Upper lobe of left lung (tissue), 6 donors: ENCODE data around the gene CHRNB1. TPM values are rescaled to one million over a fixed set of nuclear protein-coding genes. Genes with fewer than 3 reads are reported as not detected.

Experiments used
- ATAC-seq, 2 donors: fragments of 200-7000 bp; cut with Tn5 transposase; one replicate each; pipeline ENCODE4 v1.9.1; 2022; ENCODE audit warnings: mild to moderate bottlenecking in 2 of 2, moderate library complexity in 2 of 2; ENCODE audit not compliant: low FRiP score in 2 of 2
- DNase-seq, 2 donors: peaks; one replicate each; pipeline ENCODE4 v3.0.0-alpha.2; 2019 to 2020
- H3K27ac ChIP-seq, 4 donors: fragments of 200-600 bp; sonication (generic); one replicate each; pipeline ENCODE4 v1.5.1; 2016 to 2019
- H3K27me3 ChIP-seq, 4 donors: fragments of 200-600 bp; sonication (generic); one replicate each; pipeline ENCODE4 v1.5.1; 2017 to 2019
- H3K36me3 ChIP-seq, 4 donors: fragments of 200-600 bp; sonication (generic); one replicate each; pipeline ENCODE4 v1.5.1; 2016 to 2019
- H3K4me1 ChIP-seq, 4 donors: fragments of 200-600 bp; sonication (generic); one replicate each; pipeline ENCODE4 v1.5.1; 2018 to 2019
- H3K4me3 ChIP-seq, 4 donors: fragments of 200-600 bp; sonication (generic); one replicate each; pipeline ENCODE4 v1.5.1; 2017 to 2019; ENCODE audit warnings: mild to moderate bottlenecking in 2 of 4, moderate library complexity in 1 of 4
- H3K9me3 ChIP-seq, 4 donors: fragments of 200-600 bp; sonication (generic); one replicate each; pipeline ENCODE4 v1.5.1; 2018 to 2019
- CTCF ChIP-seq, 6 experiments: fragments of 450-650 bp in 4 of 6; fragments of 200-600 bp in 2 of 6; sonication (generic) in 2 of 6; IDR thresholded peaks; one replicate each; pipeline ENCODE4 v1.5.1; 2016 to 2019; ENCODE audit warnings: antibody characterized with exemption in 6 of 6
- EP300 ChIP-seq, 4 donors: sonication (generic); formaldehyde crosslinking; IDR thresholded peaks; one replicate each; pipeline ENCODE4 v1.5.1; 2017; ENCODE audit warnings: antibody characterized with exemption in 4 of 4, control low read depth in 2 of 4
- POLR2A ChIP-seq, 4 donors: fragments of 450-650 bp; IDR thresholded peaks; one replicate each; pipeline ENCODE4 v1.5.1; 2016 to 2017; ENCODE audit warnings: antibody characterized with exemption in 4 of 4, mild to moderate bottlenecking in 2 of 4
- POLR2AphosphoS5 ChIP-seq, 2 donors: sonication (generic); formaldehyde crosslinking; IDR thresholded peaks; one replicate each; pipeline ENCODE4 v1.5.1; 2017; ENCODE audit warnings: antibody characterized with exemption in 2 of 2
- WGBS, 2 donors: methylation state at CpG; one replicate each; pipeline ENCODE4 v1.1.5; 2017 to 2018; 5-methylcytosine and 5-hydroxymethylcytosine counted together
- total RNA-seq, 6 donors: library from RNA; depleted of rRNA in 4 of 6; stranded (reverse); fragments of >200 nt in 4 of 6; gene quantifications; one replicate each; pipeline versions ENCODE4 v1.1.0 to v1.2.1, GENCODE V29; 2016 to 2021
- donor health status: DM: no; HTN: no; CAD: no; lungs with moderate emphysema.
- donor health status: DM: no; HTN: yes; CAD: no; lungs with severe emphysema.

CHRNB1 gene
- total RNA-seq, 6 donors from 2014 or later = 1.9 to 11.5 (median 7.0) TPM

DNA sequence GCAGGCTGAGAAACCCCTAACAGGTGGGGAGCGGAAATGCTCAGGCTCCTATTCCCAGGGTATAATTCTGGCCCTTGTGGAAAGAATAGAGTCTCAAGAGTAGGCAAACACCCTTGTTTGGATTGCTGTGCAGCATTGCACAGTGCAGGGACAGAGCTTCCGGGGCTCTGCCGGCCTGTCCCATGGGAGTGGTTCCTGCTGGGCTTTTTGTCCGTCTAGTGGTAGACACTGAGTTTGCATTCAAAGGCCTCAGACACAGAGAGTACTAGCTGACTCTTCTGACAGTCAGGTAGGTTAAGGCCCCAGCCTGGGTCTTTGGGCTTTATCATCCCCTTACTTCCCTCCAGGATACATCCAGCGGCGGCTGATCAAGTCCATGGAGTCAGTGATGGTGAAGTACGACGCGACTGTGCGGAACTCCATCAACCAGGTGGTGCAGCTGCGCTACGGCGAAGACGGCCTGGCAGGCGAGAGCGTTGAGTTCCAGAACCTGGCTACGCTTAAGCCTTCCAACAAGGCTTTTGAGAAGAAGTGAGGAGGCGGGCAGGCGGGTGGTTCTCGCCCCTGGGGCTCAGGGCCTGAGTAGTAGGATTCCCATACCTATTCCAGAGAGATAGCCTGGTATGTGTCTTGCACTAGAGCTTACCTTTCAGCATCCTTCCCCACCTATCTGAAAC is 57.4 kb downstream of the CHRNB1 start:
- TF ChIP-seq CTCF (IDR thresholded peaks at IDR 0.05) = no peak
- no peak for TF ChIP-seq EP300 (IDR thresholded peaks at IDR 0.05)
- TF ChIP-seq POLR2A (IDR thresholded peaks at IDR 0.05) = no peak
- no peak for TF ChIP-seq POLR2AphosphoS5 (IDR thresholded peaks at IDR 0.05)
- Histone ChIP-seq H3K36me3 (peaks cover 72 to 100% (median 94%) of the 10 kb centered on the region in 4 donors), H3K4me3 (no peak overlapping the region), H3K9me3 (no peaks in the 10 kb centered on the region), H3K27me3 (no peaks in the 10 kb centered on the region), H3K27ac (no peak overlapping the region), H3K4me1 (peaks cover 0 to 6% (median under 1%) of the 10 kb centered on the region in 4 donors)
- 92 to 94% methylated on average over 18 to 19 of the region's 20 CpGs for WGBS, 2 donors
- ATAC-seq = no peak
- peak in 1 of 2 donors; percentile 61 for DNase-seq

DNA sequence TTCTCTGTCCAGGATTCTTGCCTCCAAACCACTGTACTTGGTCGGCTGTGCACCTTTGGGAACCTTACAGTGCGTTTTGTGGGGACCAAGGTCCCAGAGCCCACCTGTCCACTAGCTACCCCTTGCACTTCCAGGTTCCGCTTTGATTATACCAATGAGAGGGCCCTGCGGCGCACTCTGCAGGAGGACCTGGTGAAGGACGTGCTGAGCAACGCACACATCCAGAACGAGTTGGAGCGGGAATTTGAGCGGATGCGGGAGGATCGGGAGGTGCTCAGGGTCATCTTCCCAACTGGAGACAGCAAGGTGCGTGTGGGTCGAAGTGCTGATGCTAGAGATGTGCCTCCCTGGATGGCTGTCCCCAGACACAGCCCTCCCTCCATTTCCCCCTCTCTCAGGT is 58.1 kb downstream of the CHRNB1 start:
- 92% methylated on average over 14 of the region's 14 CpGs for WGBS, 2 donors
- Histone ChIP-seq H3K36me3 (peaks cover 65 to 100% (median 93%) of the 10 kb centered on the region in 4 donors), H3K27ac (no peak overlapping the region), H3K27me3 (no peaks in the 10 kb centered on the region), H3K4me3 (no peak overlapping the region), H3K4me1 (no peaks in the 10 kb centered on the region), H3K9me3 (no peaks in the 10 kb centered on the region)
- DNase-seq = no peak
- ATAC-seq = peak in 1 of 2 donors; percentile 16
- TF ChIP-seq CTCF (IDR thresholded peaks at IDR 0.05) (peak in 1 of 6 experiments; percentile 19), POLR2AphosphoS5 (IDR thresholded peaks at IDR 0.05) (no peak), EP300 (IDR thresholded peaks at IDR 0.05) (no peak), POLR2A (IDR thresholded peaks at IDR 0.05) (no peak)

GRCh38 chr17:7503521-7503920 is 58.7 kb downstream of the CHRNB1 start:
- Histone ChIP-seq H3K4me3 (no peak overlapping the region), H3K9me3 (no peaks in the 10 kb centered on the region), H3K4me1 (no peaks in the 10 kb centered on the region), H3K27ac (no peak overlapping the region), H3K27me3 (no peaks in the 10 kb centered on the region), H3K36me3 (peaks cover 66 to 100% (median 93%) of the 10 kb centered on the region in 4 donors)
- DNase-seq (no peak), ATAC-seq (no peak)
- no peak for TF ChIP-seq POLR2AphosphoS5 (IDR thresholded peaks at IDR 0.05)
- no peak for TF ChIP-seq CTCF (IDR thresholded peaks at IDR 0.05)
- no peak for TF ChIP-seq POLR2A (IDR thresholded peaks at IDR 0.05)
- TF ChIP-seq EP300 (IDR thresholded peaks at IDR 0.05) = no peak
- 96 to 98% methylated on average over 8 of the region's 8 CpGs for WGBS, 2 donors

Other genes with a start within 250 kb of the CHRNB1 start
- gene DLG4, start 225.2 kb upstream of the CHRNB1 start, total RNA-seq = 10 to 100 TPM; 10.5 to 32.5 (median 19.4) TPM
- 1,000 to 10,000 TPM in 2 of 6 donors, 100 to 1,000 TPM in 4; 377 to 1,449 (median 553) TPM for gene ACADVL, start 225.1 kb upstream of the CHRNB1 start, total RNA-seq
- 10 to 100 TPM; 40.4 to 70.2 (median 42.4) TPM for gene DVL2, start 210.5 kb upstream of the CHRNB1 start, total RNA-seq
- gene PHF23, start 205.6 kb upstream of the CHRNB1 start, total RNA-seq = 10 to 100 TPM; 25.4 to 54.5 (median 31.2) TPM
- 100 to 1,000 TPM; 381 to 631 (median 601) TPM for gene GABARAP, start 202.6 kb upstream of the CHRNB1 start, total RNA-seq
- 100 to 1,000 TPM in 2 of 6 donors, 10 to 100 TPM in 4; 62.9 to 139 (median 75.0) TPM for gene CTDNEP1, start 193.3 kb upstream of the CHRNB1 start, total RNA-seq
- 10 to 100 TPM in 5 of 6 donors, 1 to 10 TPM in 1; 5.2 to 36.3 (median 21.0) TPM for gene ELP5, start 192.8 kb upstream of the CHRNB1 start, total RNA-seq
- 100 to 1,000 TPM in 5 of 6 donors, 10 to 100 TPM in 1; 57.6 to 201 (median 137) TPM for gene CLDN7, start 182.6 kb upstream of the CHRNB1 start, total RNA-seq
- 1 to 10 TPM; 1.0 to 5.2 (median 1.2) TPM for gene SLC2A4, start 163.3 kb upstream of the CHRNB1 start, total RNA-seq
- 1 to 10 TPM in 3 of 6 donors, under 1 TPM in 2, not detected in 1; 0.14 to 2.2 (median 1.2) TPM for gene YBX2, start 150.4 kb upstream of the CHRNB1 start, total RNA-seq
- gene EIF5A, start 137.4 kb upstream of the CHRNB1 start, total RNA-seq = 100 to 1,000 TPM in 5 of 6 donors, 10 to 100 TPM in 1; 84.9 to 303 (median 207) TPM
- gene GPS2, start 129.7 kb upstream of the CHRNB1 start, total RNA-seq = 100 to 1,000 TPM in 2 of 6 donors, 10 to 100 TPM in 4; 55.2 to 109 (median 95.7) TPM
- gene NEURL4, start 115.7 kb upstream of the CHRNB1 start, total RNA-seq = 10 to 100 TPM; 14.2 to 77.5 (median 37.5) TPM
- 100 to 1,000 TPM in 1 of 6 donors, 10 to 100 TPM in 4, 1 to 10 TPM in 1; 8.5 to 114 (median 22.8) TPM for gene ACAP1, start 108.5 kb upstream of the CHRNB1 start, total RNA-seq
- 10 to 100 TPM in 3 of 6 donors, 1 to 10 TPM in 3; 5.2 to 13.8 (median 10.5) TPM for gene KCTD11, start 92.9 kb upstream of the CHRNB1 start, total RNA-seq
- gene TMEM95, start 89.9 kb upstream of the CHRNB1 start, total RNA-seq = 1 to 10 TPM in 1 of 6 donors, not detected in 5; 1.0 TPM
- gene TNK1, start 64.0 kb upstream of the CHRNB1 start, total RNA-seq = 10 to 100 TPM in 1 of 6 donors, 1 to 10 TPM in 5; 5.8 to 16.8 (median 8.2) TPM
- 10 to 100 TPM; 20.6 to 64.5 (median 37.7) TPM for gene PLSCR3, start 50.5 kb upstream of the CHRNB1 start, total RNA-seq
- gene TMEM256, start 41.0 kb upstream of the CHRNB1 start, total RNA-seq = 10 to 100 TPM; 21.6 to 65.0 (median 52.6) TPM
- 10 to 100 TPM in 3 of 6 donors, 1 to 10 TPM in 3; 3.8 to 16.8 (median 8.9) TPM for gene NLGN2, start 37.2 kb upstream of the CHRNB1 start, total RNA-seq
- not detected for gene SPEM1, start 24.7 kb upstream of the CHRNB1 start, total RNA-seq
- not detected for gene SPEM2, start 19.4 kb upstream of the CHRNB1 start, total RNA-seq
- not detected for gene SPEM3, start 16.2 kb upstream of the CHRNB1 start, total RNA-seq
- 10 to 100 TPM in 5 of 6 donors, 1 to 10 TPM in 1; 9.7 to 14.3 (median 13.1) TPM for gene TMEM102, start 9.6 kb upstream of the CHRNB1 start, total RNA-seq
- gene FGF11, start 5.5 kb upstream of the CHRNB1 start, total RNA-seq = 1 to 10 TPM in 2 of 6 donors, under 1 TPM in 3, not detected in 1; 0.15 to 2.0 (median 0.57) TPM
- gene ZBTB4, start 34.6 kb downstream of the CHRNB1 start, total RNA-seq = 10 to 100 TPM; 54.4 to 90.1 (median 74.2) TPM
- gene SLC35G6, start 36.4 kb downstream of the CHRNB1 start, total RNA-seq = not detected
- gene POLR2A, start 39.3 kb downstream of the CHRNB1 start, total RNA-seq = 100 to 1,000 TPM in 4 of 6 donors, 10 to 100 TPM in 2; 79.5 to 139 (median 112) TPM
- gene TNFSF12, start 104.0 kb downstream of the CHRNB1 start, total RNA-seq = 100 to 1,000 TPM in 1 of 6 donors, 10 to 100 TPM in 5; 32.3 to 158 (median 73.2) TPM
- gene TNFSF13, start 113.7 kb downstream of the CHRNB1 start, total RNA-seq = 100 to 1,000 TPM in 4 of 6 donors, 10 to 100 TPM in 2; 74.2 to 226 (median 129) TPM
- 100 to 1,000 TPM in 1 of 6 donors, 10 to 100 TPM in 5; 54.2 to 108 (median 57.5) TPM for gene SENP3, start 116.9 kb downstream of the CHRNB1 start, total RNA-seq
- 100 to 1,000 TPM in 5 of 6 donors, 10 to 100 TPM in 1; 76.5 to 500 (median 260) TPM for gene CD68, start 134.6 kb downstream of the CHRNB1 start, total RNA-seq
- 100 to 1,000 TPM in 1 of 6 donors, 10 to 100 TPM in 5; 50.6 to 121 (median 56.2) TPM for gene MPDU1, start 138.8 kb downstream of the CHRNB1 start, total RNA-seq
- 1 to 10 TPM in 1 of 6 donors, under 1 TPM in 2, not detected in 3; 0.63 to 1.5 (median 0.71) TPM for gene SOX15, start 145.0 kb downstream of the CHRNB1 start, total RNA-seq
- 10 to 100 TPM; 35.6 to 46.1 (median 38.4) TPM for gene FXR2, start 169.8 kb downstream of the CHRNB1 start, total RNA-seq
- gene SAT2, start 182.8 kb downstream of the CHRNB1 start, total RNA-seq = 100 to 1,000 TPM in 1 of 6 donors, 10 to 100 TPM in 5; 66.4 to 155 (median 81.3) TPM
- gene SHBG, start 185.1 kb downstream of the CHRNB1 start, total RNA-seq = under 1 TPM in 3 of 6 donors, not detected in 3; 0.34 to 0.88 (median 0.46) TPM
- 1 to 10 TPM in 2 of 6 donors, under 1 TPM in 2, not detected in 2; 0.46 to 2.2 (median 0.97) TPM for gene ATP1B2, start 205.9 kb downstream of the CHRNB1 start, total RNA-seq
- 10 to 100 TPM; 16.8 to 55.5 (median 21.9) TPM for gene TP53, start 242.4 kb downstream of the CHRNB1 start, total RNA-seq
- gene WRAP53, start 243.4 kb downstream of the CHRNB1 start, total RNA-seq = 10 to 100 TPM in 1 of 6 donors, 1 to 10 TPM in 5; 6.0 to 10.3 (median 7.8) TPM